Right lobe of liver (tissue), 6 donors: ENCODE data around the gene ASXL1. TPM values are rescaled to one million over a fixed set of nuclear protein-coding genes. Genes with fewer than 3 reads are reported as not detected.

ENCODE experiments used
- ATAC-seq, 4 donors: fragments of 200-7000 bp; cut with Tn5 transposase; one replicate each; pipeline ENCODE4 v1.9.1; 2020; ENCODE audit warnings: mild to moderate bottlenecking in 4 of 4, moderate library complexity in 4 of 4
- DNase-seq, 3 donors: peaks; one replicate each; pipeline ENCODE4 v3.0.0-alpha.2; 2020
- H3K27ac ChIP-seq, 3 donors: fragments of 200-600 bp; one replicate each; pipeline ENCODE4 v1.8.0; 2022
- H3K27me3 ChIP-seq, 2 donors: fragments of 200-600 bp; one replicate each; pipeline ENCODE4 v1.8.0; 2022
- H3K36me3 ChIP-seq, 4 donors: fragments of 200-600 bp; sonication (generic) in 1 of 4; one replicate each; pipeline versions ENCODE4 v1.5.1 to v1.8.0; 2017 to 2022; ENCODE audit warnings: control low read depth in 1 of 4
- H3K4me1 ChIP-seq, 4 donors: fragments of 200-600 bp; sonication (generic) in 1 of 4; one replicate each; pipeline versions ENCODE4 v1.5.1 to v1.8.0; 2017 to 2022; ENCODE audit warnings: control low read depth in 1 of 4
- H3K4me3 ChIP-seq, 3 donors: fragments of 200-600 bp; one replicate each; pipeline ENCODE4 v1.8.0; 2022
- H3K9me3 ChIP-seq, 4 donors: fragments of 200-600 bp; sonication (generic) in 1 of 4; one replicate each; pipeline versions ENCODE4 v1.5.1 to v1.8.0; 2017 to 2022; ENCODE audit warnings: control low read depth in 1 of 4
- POLR2A ChIP-seq: fragments of 450-650 bp; IDR thresholded peaks from one replicate; pipeline ENCODE4 v1.6.1; 2017; ENCODE audit warnings: antibody characterized with exemption, mild to moderate bottlenecking
- WGBS: methylation state at CpG from one replicate; pipeline ENCODE4 v1.1.6; 2018; ENCODE audit warnings: low coverage, low lambda C conversion rate; ENCODE audit not compliant: insufficient coverage; ENCODE audit errors: missing lambda C conversion rate; 5-methylcytosine and 5-hydroxymethylcytosine counted together
- intact Hi-C, 2 donors: fragments of 100-400 bp; cut with DNase I; formaldehyde crosslinking; loops; one replicate each; pipeline versions ENCODE4 v1.11.2 to v1.14.1; 2022
- total RNA-seq, 6 experiments: library from RNA; depleted of rRNA in 2 of 6; stranded (reverse); fragments of >200 nt in 2 of 6; fragmentation: NEBNext Ultra II Directional in 3 of 6; extraction: Animal tissue kit (Norgen Biotek cat#: 25700) in 3 of 6; gene quantifications; one replicate each; pipeline versions ENCODE4 v1.1.0 to v1.2.4, GENCODE V29; 2016 to 2023
- TF ChIP-seq, protein P1 (sequence below), 4 donors: fragments of 200-600 bp in 3 of 4; fragments of 450-650 bp in 1 of 4; IDR thresholded peaks; one replicate each; pipeline versions ENCODE4 v1.5.1 to v1.8.0; 2016 to 2022; ENCODE audit warnings: antibody characterized with exemption in 4 of 4, mild to moderate bottlenecking in 2 of 4
- donor health status: DM: no; HTN: yes; CAD: no.
- donor health status: DM: no; HTN: no; CAD: no.
- donor health status: DM: no; HTN: no; CAD: no.
- donor health status: DM: no; HTN: yes; CAD: no.
- donor health status: DM: no; HTN: yes; CAD: no.

ASXL1 gene
- total RNA-seq, 6 experiments from 2014 or later = 18.9 to 41.8 (median 26.0) TPM

DNA sequence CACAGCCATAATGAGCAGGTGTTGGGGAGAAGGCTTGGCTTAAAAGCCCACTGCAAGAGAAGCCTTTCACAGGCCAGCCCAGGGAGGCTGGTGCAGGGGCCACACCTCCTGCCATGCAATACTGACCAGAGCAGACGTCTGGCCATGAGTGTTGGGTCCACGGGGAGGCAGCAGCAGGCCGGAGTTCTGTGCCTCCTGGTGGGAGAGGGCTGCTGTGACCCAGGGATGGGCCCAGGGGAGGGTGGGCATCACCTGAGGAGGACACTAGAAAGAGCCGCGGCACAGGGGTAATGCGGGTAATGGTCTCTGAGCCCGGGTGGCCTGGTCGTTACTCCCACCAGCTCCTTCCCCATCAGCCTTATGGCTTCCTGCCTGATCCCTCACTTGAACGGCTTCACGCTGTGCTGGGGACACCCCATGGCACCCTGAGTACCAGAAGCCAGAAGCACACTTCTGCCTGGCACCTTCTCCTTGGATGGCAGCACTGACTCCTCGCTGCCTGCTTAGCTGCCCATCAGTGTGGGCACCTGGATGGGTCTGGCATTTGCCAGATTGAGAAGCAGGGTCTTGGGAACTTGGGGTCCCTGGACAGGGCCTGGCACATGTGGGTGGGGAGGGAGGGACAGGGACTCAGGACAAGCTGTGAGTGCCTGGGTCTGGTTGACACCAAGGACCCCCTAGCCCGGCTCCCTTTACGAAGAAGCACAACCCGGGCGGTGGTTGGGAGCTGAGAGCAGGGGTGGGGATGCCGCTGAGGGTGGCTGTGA lies 108.8 kb downstream of the ASXL1 start:
- DNase-seq (peak in 2 of 3 donors; percentile 19 to 46), ATAC-seq (no peak)
- no peak for TF ChIP-seq POLR2A
- TF ChIP-seq, protein P1, sequence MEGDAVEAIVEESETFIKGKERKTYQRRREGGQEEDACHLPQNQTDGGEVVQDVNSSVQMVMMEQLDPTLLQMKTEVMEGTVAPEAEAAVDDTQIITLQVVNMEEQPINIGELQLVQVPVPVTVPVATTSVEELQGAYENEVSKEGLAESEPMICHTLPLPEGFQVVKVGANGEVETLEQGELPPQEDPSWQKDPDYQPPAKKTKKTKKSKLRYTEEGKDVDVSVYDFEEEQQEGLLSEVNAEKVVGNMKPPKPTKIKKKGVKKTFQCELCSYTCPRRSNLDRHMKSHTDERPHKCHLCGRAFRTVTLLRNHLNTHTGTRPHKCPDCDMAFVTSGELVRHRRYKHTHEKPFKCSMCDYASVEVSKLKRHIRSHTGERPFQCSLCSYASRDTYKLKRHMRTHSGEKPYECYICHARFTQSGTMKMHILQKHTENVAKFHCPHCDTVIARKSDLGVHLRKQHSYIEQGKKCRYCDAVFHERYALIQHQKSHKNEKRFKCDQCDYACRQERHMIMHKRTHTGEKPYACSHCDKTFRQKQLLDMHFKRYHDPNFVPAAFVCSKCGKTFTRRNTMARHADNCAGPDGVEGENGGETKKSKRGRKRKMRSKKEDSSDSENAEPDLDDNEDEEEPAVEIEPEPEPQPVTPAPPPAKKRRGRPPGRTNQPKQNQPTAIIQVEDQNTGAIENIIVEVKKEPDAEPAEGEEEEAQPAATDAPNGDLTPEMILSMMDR (IDR thresholded peaks at IDR 0.05) = no peak
- H3K4me3 ChIP-seq = no peak overlapping the region
- peaks cover 0 to 43% (median 25%) of the 10 kb centered on the region in 4 donors for H3K4me1 ChIP-seq
- peak overlapping the region in 2 of 3 donors; percentile 76 to 78 for H3K27ac ChIP-seq
- no peaks in the 10 kb centered on the region for H3K9me3 ChIP-seq
- 25% methylated on average over 2 of the region's 16 CpGs for WGBS
- H3K36me3 ChIP-seq = no peaks in the 10 kb centered on the region
- no peaks in the 10 kb centered on the region for H3K27me3 ChIP-seq
- intact Hi-C loops = no loop called here

DNA sequence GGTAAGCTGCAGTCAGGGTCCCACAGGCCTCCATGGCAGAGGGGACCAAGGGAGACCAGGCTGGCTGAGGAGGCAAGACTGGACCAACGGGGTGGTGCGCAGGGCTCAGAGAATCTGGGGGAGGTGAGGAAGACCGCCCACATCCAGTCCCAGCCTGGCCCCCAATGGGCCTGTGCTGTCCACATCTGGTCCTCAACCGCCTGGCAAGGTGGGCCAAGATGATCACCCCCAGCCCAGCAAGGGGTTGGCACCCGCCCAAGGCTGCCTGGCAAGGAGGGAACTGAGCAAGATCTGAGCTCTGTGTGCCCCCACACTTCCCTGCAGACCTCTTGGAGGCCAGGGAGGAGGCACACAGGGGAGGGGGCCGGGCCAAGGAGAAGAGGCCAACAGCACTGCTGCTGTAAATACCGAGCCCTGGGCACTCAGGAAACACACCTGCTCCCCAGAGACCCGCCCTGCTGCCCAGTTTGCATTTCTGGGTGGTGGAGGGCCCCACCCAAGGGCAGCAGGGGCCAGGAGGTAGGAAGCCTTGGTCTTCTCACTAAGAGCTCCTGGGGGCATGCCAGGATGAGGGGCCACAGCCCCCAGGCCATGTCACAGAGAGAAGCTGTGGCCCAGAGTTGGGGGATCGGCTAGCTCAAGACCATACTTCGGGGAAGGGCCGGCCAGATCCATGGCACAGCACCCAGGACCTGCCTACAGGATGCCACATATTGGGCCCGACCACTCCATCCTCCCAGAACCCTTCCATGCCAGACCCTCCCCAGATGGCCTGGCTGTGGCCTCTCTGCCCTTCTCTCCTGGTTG lies 109.6 kb downstream of the ASXL1 start:
- ATAC-seq = no peak
- Histone ChIP-seq H3K27me3 (no peaks in the 10 kb centered on the region), H3K27ac (peak overlapping the region in 2 of 3 donors; percentile 16 to 76), H3K4me1 (peaks cover 0 to 49% (median 27%) of the 10 kb centered on the region in 4 donors), H3K36me3 (no peaks in the 10 kb centered on the region), H3K4me3 (no peak overlapping the region), H3K9me3 (no peaks in the 10 kb centered on the region)
- no peak for TF ChIP-seq POLR2A
- TF ChIP-seq, protein P1 (IDR thresholded peaks at IDR 0.05) = no peak
- 57% methylated on average over 2 of the region's 12 CpGs for WGBS
- peak in 2 of 3 donors; percentile 20 to 49 for DNase-seq
- intact Hi-C loops = no loop called here

DNA sequence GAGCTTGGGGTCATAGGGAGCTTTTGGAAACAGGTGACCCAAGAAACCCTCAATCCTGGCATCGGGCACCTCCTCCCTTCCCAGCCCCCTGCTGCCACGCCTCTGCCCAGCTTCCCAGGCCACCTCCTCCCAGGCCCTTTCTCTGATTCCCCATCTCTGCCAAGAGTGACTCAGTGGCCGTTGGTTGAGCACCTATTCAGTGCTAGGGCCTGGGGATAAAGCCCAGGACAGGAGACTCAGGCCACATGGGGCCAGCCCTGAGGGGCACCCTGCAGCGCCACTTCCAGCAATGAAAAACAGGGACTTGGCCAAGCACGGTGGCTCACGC lies 110.1 kb downstream of the ASXL1 start:
- DNase-seq = peak in 1 of 3 donors; percentile 15
- Histone ChIP-seq H3K4me1 (peaks cover 0 to 50% (median 27%) of the 10 kb centered on the region in 4 donors), H3K36me3 (no peaks in the 10 kb centered on the region), H3K4me3 (no peak overlapping the region), H3K27me3 (no peaks in the 10 kb centered on the region), H3K27ac (no peak overlapping the region), H3K9me3 (no peaks in the 10 kb centered on the region)
- TF ChIP-seq, protein P1 (IDR thresholded peaks at IDR 0.05) = no peak
- TF ChIP-seq POLR2A = no peak
- intact Hi-C loops = no loop called here
- WGBS = no CpG with 5 or more reads among the region's 6 CpGs
- ATAC-seq = no peak

DNA sequence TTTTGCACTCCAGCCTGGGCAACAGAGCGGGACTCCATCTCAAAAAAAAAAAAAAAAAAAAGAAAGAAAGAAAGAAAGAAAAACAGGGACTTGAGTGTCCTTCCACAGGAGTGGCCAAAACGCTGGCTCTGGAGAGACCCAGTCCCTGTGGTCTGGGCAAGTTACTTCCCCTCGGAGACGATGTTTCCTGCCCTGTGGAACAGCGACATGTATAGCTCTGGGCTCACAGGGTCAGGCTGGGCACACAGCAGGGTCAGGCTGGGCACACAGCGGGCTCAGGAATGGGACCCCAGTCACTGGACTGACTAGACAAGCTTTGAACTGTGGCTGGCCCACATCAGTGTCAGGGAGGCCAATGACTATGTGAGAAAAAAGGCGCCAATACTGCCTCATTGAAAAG lies 110.7 kb downstream of the ASXL1 start:
- WGBS = 66% methylated on average over 3 of the region's 7 CpGs
- Histone ChIP-seq H3K36me3 (no peaks in the 10 kb centered on the region), H3K9me3 (no peaks in the 10 kb centered on the region), H3K27ac (no peak overlapping the region), H3K4me1 (peaks cover 0 to 50% (median 30%) of the 10 kb centered on the region in 4 donors), H3K4me3 (no peak overlapping the region), H3K27me3 (no peaks in the 10 kb centered on the region)
- peak in 1 of 3 donors; percentile 13 for DNase-seq
- TF ChIP-seq, protein P1 (IDR thresholded peaks at IDR 0.05) = no peak
- no peak for TF ChIP-seq POLR2A
- intact Hi-C loops = no loop called here
- no peak for ATAC-seq
